ENCODE results near the gene TASP1.

TASP1 gene

DNA sequence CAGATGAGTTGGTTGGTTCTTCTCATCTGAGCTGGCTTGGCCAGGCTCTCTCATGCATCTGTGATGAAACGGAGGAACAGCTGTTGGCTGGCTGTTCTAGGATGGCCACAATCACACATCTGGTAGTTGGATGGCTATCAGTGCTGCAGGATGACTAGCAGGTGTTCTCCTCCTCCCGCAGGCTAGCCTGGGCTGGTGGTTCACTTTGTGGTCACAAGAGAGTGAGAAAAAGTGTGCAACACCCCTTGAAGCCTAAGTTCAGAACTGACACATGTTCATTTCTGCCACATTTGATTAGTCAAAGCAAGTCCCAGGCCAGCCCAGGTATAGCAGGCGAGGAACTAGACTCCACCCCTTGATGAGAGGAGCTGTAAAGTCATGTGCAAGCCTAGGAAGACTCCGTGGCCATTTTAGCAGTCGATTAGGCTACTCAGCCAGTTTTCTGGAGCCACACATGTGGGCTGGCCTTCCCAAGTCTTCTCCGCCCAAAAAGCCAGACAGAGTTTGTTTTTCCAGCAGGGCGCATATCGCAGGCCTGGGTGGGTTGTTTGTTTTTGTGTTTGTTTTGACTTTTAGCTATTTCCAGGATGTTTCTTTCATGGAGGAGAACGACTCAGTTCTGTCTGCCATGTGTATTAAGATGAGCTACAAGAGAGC is 296.9 kb downstream of the TASP1 start:
- DNase-seq, result no peak

GRCh38 chr20:13340088-13340487 is 298.6 kb downstream of the TASP1 start:
- no peak for DNase-seq

All from T-helper 1 cell (primary cell).